OCI-LY7 (cell line): ENCODE measurements around the gene SCYGR3.

Source experiments
- EZH2phosphoT487 ChIP-seq: fragments of 200-600 bp; sonication (generic); IDR thresholded peaks from 2 replicates; pipeline ENCODE4 v1.6.1; 2018; ENCODE audit warnings: low read depth, borderline replicate concordance, mild to moderate bottlenecking, mixed run types, antibody characterized with exemption, low read length, moderate library complexity, mixed read lengths
- TF ChIP-seq, protein P1 (sequence below): fragments of 200-600 bp; sonication (generic); conservative IDR thresholded peaks from 2 replicates; pipeline ENCODE4 v1.5.1; 2014; ENCODE audit warnings: mild to moderate bottlenecking, antibody characterized with exemption, low read length, moderate library complexity, mixed read lengths

DNA sequence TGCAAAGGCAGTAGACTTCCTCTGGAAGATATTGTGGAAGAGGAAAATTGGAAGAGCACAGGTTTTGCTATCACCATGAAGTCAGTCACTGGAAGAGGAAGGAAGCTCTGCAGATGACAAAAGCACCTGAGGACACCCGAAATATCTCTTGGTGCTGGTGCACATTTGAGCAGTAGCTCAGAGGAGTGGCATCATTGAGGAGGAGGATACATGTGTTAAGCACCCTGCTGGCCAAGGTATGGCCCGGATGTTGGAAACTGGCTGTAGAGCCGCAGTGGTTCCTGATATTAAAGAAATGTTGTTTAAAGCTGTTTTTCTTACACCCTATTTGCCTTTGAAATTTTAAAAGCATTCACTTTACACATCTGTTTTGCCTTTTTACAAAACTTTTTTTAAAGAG lies 48.6 kb downstream of the SCYGR3 start:
- TF ChIP-seq, protein P1, sequence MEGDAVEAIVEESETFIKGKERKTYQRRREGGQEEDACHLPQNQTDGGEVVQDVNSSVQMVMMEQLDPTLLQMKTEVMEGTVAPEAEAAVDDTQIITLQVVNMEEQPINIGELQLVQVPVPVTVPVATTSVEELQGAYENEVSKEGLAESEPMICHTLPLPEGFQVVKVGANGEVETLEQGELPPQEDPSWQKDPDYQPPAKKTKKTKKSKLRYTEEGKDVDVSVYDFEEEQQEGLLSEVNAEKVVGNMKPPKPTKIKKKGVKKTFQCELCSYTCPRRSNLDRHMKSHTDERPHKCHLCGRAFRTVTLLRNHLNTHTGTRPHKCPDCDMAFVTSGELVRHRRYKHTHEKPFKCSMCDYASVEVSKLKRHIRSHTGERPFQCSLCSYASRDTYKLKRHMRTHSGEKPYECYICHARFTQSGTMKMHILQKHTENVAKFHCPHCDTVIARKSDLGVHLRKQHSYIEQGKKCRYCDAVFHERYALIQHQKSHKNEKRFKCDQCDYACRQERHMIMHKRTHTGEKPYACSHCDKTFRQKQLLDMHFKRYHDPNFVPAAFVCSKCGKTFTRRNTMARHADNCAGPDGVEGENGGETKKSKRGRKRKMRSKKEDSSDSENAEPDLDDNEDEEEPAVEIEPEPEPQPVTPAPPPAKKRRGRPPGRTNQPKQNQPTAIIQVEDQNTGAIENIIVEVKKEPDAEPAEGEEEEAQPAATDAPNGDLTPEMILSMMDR, result no peak
- no peak for TF ChIP-seq EZH2phosphoT487
